ENCODE results near the gene HPSE2. TPM values are rescaled to one million over a fixed set of nuclear protein-coding genes. Genes with fewer than 3 reads are reported as not detected.

The HPSE2 gene
- polyA plus RNA-seq, 2 of the 4 experiments (the other 2 are of a cell fraction): not detected

GRCh38 chr10:98745645-98746044 lies 490.0 kb downstream of the HPSE2 start:
- Histone ChIP-seq H3K9me3 (no peaks in the 10 kb centered on the region), H3K4me2 (no peak overlapping the region), H3K4me3 (no peak overlapping the region), H3K4me1 (no peaks in the 10 kb centered on the region), H3K27ac (no peak overlapping the region)
- 57% methylated on average over 2 of the region's 2 CpGs for WGBS (ENCODE audit: missing lambda C conversion rate)
- CTCF ChIA-PET: no interaction called here
- ATAC-seq: no peak
- TF ChIP-seq FOXS1 (CRISPR knock-in tag; IDR thresholded peaks at IDR 0.05) (no peak), FOSL2 (IDR thresholded peaks at IDR 0.05) (no peak), FOSL2 (CRISPR knock-in tag; IDR thresholded peaks at IDR 0.05) (no peak), ZFP36 (IDR thresholded peaks at IDR 0.05; ENCODE audit: borderline replicate concordance, partially characterized antibody) (no peak), ZNF302 (CRISPR knock-in tag; IDR thresholded peaks at IDR 0.05) (no peak), HOXA7 (CRISPR knock-in tag; IDR thresholded peaks at IDR 0.05) (no peak), POLR2A (IDR thresholded peaks at IDR 0.05; ENCODE audit: low read length) (no peak), NR3C1 (IDR thresholded peaks at IDR 0.05) (no peak), CHD4 (IDR thresholded peaks at IDR 0.05; ENCODE audit: borderline replicate concordance) (no peak), RNF2 (IDR thresholded peaks at IDR 0.05; ENCODE audit: borderline replicate concordance, low read depth) (no peak), KDM5A (IDR thresholded peaks at IDR 0.05) (no peak), HEYL (CRISPR knock-in tag; IDR thresholded peaks at IDR 0.05) (no peak), EP300 (IDR thresholded peaks at IDR 0.05) (no peak), FOSB (CRISPR knock-in tag; IDR thresholded peaks at IDR 0.05) (no peak), ELK1 (IDR thresholded peaks at IDR 0.05; ENCODE audit: low read depth, low read length) (no peak), GATA3 (IDR thresholded peaks at IDR 0.05; ENCODE audit: borderline replicate concordance) (no peak), RCOR1 (IDR thresholded peaks at IDR 0.05; ENCODE audit: low read depth, low read length) (no peak), EHMT2 (IDR thresholded peaks at IDR 0.05; ENCODE audit: low read depth) (no peak), NFE2L2 (conservative IDR thresholded peaks at IDR 0.05; ENCODE audit: low read length) (no peak)
- TF ChIP-seq, protein P1, sequence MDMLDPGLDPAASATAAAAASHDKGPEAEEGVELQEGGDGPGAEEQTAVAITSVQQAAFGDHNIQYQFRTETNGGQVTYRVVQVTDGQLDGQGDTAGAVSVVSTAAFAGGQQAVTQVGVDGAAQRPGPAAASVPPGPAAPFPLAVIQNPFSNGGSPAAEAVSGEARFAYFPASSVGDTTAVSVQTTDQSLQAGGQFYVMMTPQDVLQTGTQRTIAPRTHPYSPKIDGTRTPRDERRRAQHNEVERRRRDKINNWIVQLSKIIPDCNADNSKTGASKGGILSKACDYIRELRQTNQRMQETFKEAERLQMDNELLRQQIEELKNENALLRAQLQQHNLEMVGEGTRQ (IDR thresholded peaks at IDR 0.05): no peak
- TF ChIP-seq, protein P2, sequence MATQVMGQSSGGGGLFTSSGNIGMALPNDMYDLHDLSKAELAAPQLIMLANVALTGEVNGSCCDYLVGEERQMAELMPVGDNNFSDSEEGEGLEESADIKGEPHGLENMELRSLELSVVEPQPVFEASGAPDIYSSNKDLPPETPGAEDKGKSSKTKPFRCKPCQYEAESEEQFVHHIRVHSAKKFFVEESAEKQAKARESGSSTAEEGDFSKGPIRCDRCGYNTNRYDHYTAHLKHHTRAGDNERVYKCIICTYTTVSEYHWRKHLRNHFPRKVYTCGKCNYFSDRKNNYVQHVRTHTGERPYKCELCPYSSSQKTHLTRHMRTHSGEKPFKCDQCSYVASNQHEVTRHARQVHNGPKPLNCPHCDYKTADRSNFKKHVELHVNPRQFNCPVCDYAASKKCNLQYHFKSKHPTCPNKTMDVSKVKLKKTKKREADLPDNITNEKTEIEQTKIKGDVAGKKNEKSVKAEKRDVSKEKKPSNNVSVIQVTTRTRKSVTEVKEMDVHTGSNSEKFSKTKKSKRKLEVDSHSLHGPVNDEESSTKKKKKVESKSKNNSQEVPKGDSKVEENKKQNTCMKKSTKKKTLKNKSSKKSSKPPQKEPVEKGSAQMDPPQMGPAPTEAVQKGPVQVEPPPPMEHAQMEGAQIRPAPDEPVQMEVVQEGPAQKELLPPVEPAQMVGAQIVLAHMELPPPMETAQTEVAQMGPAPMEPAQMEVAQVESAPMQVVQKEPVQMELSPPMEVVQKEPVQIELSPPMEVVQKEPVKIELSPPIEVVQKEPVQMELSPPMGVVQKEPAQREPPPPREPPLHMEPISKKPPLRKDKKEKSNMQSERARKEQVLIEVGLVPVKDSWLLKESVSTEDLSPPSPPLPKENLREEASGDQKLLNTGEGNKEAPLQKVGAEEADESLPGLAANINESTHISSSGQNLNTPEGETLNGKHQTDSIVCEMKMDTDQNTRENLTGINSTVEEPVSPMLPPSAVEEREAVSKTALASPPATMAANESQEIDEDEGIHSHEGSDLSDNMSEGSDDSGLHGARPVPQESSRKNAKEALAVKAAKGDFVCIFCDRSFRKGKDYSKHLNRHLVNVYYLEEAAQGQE (IDR thresholded peaks at IDR 0.05): no peak
- no peak for FAIRE-seq
- no peak for DNase-seq (ENCODE audit: low read depth in 1 of 2, low spot score in 1 of 2)
- POLR2A ChIA-PET: no interaction called here

DNA sequence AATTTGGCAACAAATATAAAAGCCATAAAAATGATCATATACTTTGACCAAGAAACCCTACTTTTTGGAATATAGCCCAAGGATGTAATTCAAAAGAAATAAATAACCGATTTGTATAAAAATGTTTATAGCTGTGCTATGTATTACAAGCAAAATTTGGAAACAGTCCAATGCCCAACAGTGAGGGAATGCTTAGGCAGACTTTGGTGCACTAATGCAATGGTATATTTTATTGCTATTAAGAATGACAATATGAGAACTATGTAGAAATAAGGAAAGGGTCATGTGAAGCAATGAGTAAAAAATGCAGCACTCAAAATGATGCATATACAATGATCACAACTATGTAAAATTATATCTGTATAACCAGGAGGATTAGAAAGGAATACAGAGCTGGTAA lies 515.1 kb downstream of the HPSE2 start:
- no peak for FAIRE-seq
- WGBS (ENCODE audit: missing lambda C conversion rate): 3% methylated on average over 1 of the region's 1 CpG
- DNase-seq (ENCODE audit: low read depth in 1 of 2, low spot score in 1 of 2): no peak
- H3K4me2 ChIP-seq: no peak overlapping the region
- no peaks in the 10 kb centered on the region for H3K4me1 ChIP-seq
- no peaks in the 10 kb centered on the region for H3K9me3 ChIP-seq
- TF ChIP-seq FOSB (CRISPR knock-in tag; IDR thresholded peaks at IDR 0.05) (no peak), SREBF2 (IDR thresholded peaks at IDR 0.05) (no peak), TFCP2L1 (CRISPR knock-in tag; IDR thresholded peaks at IDR 0.05) (no peak), MYC (IDR thresholded peaks at IDR 0.05; ENCODE audit: borderline replicate concordance, low read length) (no peak), BHLHE40 (IDR thresholded peaks at IDR 0.05; ENCODE audit: low read depth, low read length) (no peak), JUN (IDR thresholded peaks at IDR 0.05) (no peak)
- CTCF ChIA-PET: no interaction called here
- no peak overlapping the region for H3K4me3 ChIP-seq
- POLR2A ChIA-PET: no interaction called here
- no peak overlapping the region for H3K27ac ChIP-seq
- ATAC-seq: no peak

Data from A549 (cell line).